K562 (cell line): ENCODE results near the gene USP48. TPM values are rescaled to one million over a fixed set of nuclear protein-coding genes. Genes with fewer than 3 reads are reported as not detected.
A peak's percentile ranks its signal among the peaks of the same experiment; 100 is the strongest.

Source experiments
- ATAC-seq: fragments of 200-7000 bp; cut with Tn5 transposase; 3 replicates; pipeline ENCODE4 v1.9.1; 2020; ENCODE audit warnings: moderate library complexity
- BruUV-seq: library from RNA; stranded (reverse); fragments of 400-500 nt; replicated peaks from 2 replicates; lab custom pipeline; 2021; lab: Mats Ljungman, UMichigan
- CTCF ChIA-PET: fragments of 300-600 bp; formaldehyde crosslinking; extraction: SDS; loops from one replicate; lab custom pipeline; 2021; ENCODE audit warnings: low intra/inter-chr PET ratio; lab: Yijun Ruan, JAX
- POLR2A ChIA-PET: fragments of 300-600, 350-650 bp; sonication (Branson Sonifier 250); formaldehyde crosslinking; extraction: SDS; loops from one replicate; lab custom pipeline; 2021; ENCODE audit warnings: antibody characterized with exemption, inconsistent platforms; lab: Yijun Ruan, JAX
- DNase-seq, 4 experiments: peaks; one replicate each; pipeline versions ENCODE4 v3.0.0 to v3.0.0-alpha.2; 2011 to 2018; ENCODE audit warnings: low spot score in 3 of 4, mixed read lengths in 3 of 4; ENCODE audit errors: extremely low read depth in 1 of 4
- FAIRE-seq: peaks from 2 replicates; lab custom pipeline; 2011; peaks lifted over from hg19 to GRCh38; lab: Jason Lieb, UNC
- H2AFZ ChIP-seq: 2 replicates; pipeline ENCODE4 v1.6.0; 2011; ENCODE audit warnings: low read depth, low read length, control low read depth, inconsistent platforms
- H3K27ac ChIP-seq: fragments of 200-600 bp; 3 replicates; pipeline ENCODE4 v1.8.0; 2011; ENCODE audit warnings: low read depth, mild to moderate bottlenecking, control low read depth, inconsistent platforms, low read length, moderate library complexity, mixed read lengths; ENCODE audit errors: extremely low read depth
- H3K27me3 ChIP-seq, 2 experiments: fragments of 300-600 bp in 1 of 2; 2 replicates in 1 of 2; 3 replicates in 1 of 2; pipeline versions ENCODE4 v1.6.0 to v1.8.0; 2011; ENCODE audit warnings: inconsistent platforms in 2 of 2, low read length in 2 of 2, mild to moderate bottlenecking in 1 of 2, mixed read lengths in 1 of 2, moderate library complexity in 1 of 2; ENCODE audit not compliant: control insufficient read depth in 2 of 2, insufficient read depth in 2 of 2
- H3K36me3 ChIP-seq: fragments of 300-600 bp; 3 replicates; pipeline ENCODE4 v1.8.0; 2011; ENCODE audit warnings: mild to moderate bottlenecking, low read length, inconsistent platforms; ENCODE audit not compliant: control insufficient read depth, insufficient read depth
- H3K4me1 ChIP-seq, 2 experiments: fragments of 200-600 bp in 1 of 2; replicated peaks in 1 of 2; 2 replicates in 1 of 2; 3 replicates in 1 of 2; pipeline versions ENCODE4 v1.5.1 to v1.8.0; 2011; ENCODE audit warnings: inconsistent platforms in 2 of 2, low read length in 2 of 2, mild to moderate bottlenecking in 1 of 2, mixed read lengths in 1 of 2, moderate library complexity in 1 of 2; ENCODE audit not compliant: control insufficient read depth in 2 of 2, insufficient read depth in 2 of 2
- H3K4me2 ChIP-seq: 2 replicates; pipeline ENCODE4 v1.6.1; 2011; ENCODE audit warnings: low read length, control low read depth, inconsistent platforms, mixed read lengths; ENCODE audit not compliant: insufficient read depth
- H3K4me3 ChIP-seq: fragments of 200-600 bp; sonication (generic), shearing (Covaris generic); 2 replicates; pipeline ENCODE4 v1.5.1; 2016; ENCODE audit warnings: control low read depth, inconsistent platforms
- H3K79me2 ChIP-seq: fragments of 200-600 bp; 3 replicates; pipeline ENCODE4 v1.8.0; 2011; ENCODE audit warnings: low read length, inconsistent platforms; ENCODE audit not compliant: control insufficient read depth, insufficient read depth
- H3K9ac ChIP-seq, 2 experiments: 2 replicates each; pipeline versions ENCODE4 v1.6.0 to v1.6.1; 2011; ENCODE audit warnings: low read depth in 2 of 2, low read length in 2 of 2, control low read depth in 1 of 2, inconsistent platforms in 1 of 2, mild to moderate bottlenecking in 1 of 2, mixed read lengths in 1 of 2; ENCODE audit not compliant: insufficient read depth in 1 of 2
- H3K9me1 ChIP-seq: one replicate; pipeline ENCODE4 v1.6.0; 2011; ENCODE audit warnings: inconsistent platforms, mild to moderate bottlenecking, low read length, moderate library complexity; ENCODE audit not compliant: control insufficient read depth, insufficient read depth
- H3K9me3 ChIP-seq: replicated peaks from 2 replicates; pipeline ENCODE4 v1.5.1; 2011; ENCODE audit warnings: low read depth, low read length, inconsistent platforms; ENCODE audit not compliant: control insufficient read depth, insufficient read depth
- H4K20me1 ChIP-seq: replicated peaks from 2 replicates; pipeline ENCODE4 v1.6.1; 2011; ENCODE audit warnings: low read length, inconsistent platforms, mixed read lengths; ENCODE audit not compliant: control insufficient read depth, insufficient read depth
- ETV6 ChIP-seq, 3 experiments: fragments of 150-350 bp in 1 of 3; sonication (generic) in 1 of 3; formaldehyde crosslinking in 1 of 3; IDR thresholded peaks; 2 replicates each; pipeline versions ENCODE4 v1.6.1 to v1.8.0; 2014 to 2022; ENCODE audit warnings: borderline replicate concordance in 2 of 3, low read depth in 2 of 3, antibody characterized with exemption in 1 of 3, low read length in 1 of 3, mild to moderate bottlenecking in 1 of 3, missing genetic modification reagents in 1 of 3
- ZNF740 ChIP-seq, 3 experiments: fragments of 200-800 bp in 1 of 3; sonication (Bioruptor generic) in 1 of 3; sonication (generic) in 1 of 3; formaldehyde crosslinking in 1 of 3; IDR thresholded peaks; 2 replicates each; pipeline versions ENCODE4 v1.6.1 to v1.8.0; 2016 to 2022; ENCODE audit warnings: mild to moderate bottlenecking in 2 of 3, missing compliant biosample characterization in 2 of 3, missing genetic modification characterization in 2 of 3, missing genetic modification reagents in 1 of 3
- WGBS: fragments of 100-300 bp; shearing (Covaris generic); methylation state at CpG from one replicate; pipeline ENCODE4 v1.1.6; 2016; ENCODE audit warnings: low coverage, mixed read lengths; ENCODE audit not compliant: insufficient coverage; ENCODE audit errors: missing lambda C conversion rate; 5-methylcytosine and 5-hydroxymethylcytosine counted together
- in situ Hi-C: fragments of 300-500 bp; cut with MboI; formaldehyde crosslinking; loops from 4 replicates; pipeline ENCODE4 v1.15.0; 2018; ENCODE audit warnings: inconsistent platforms, mixed read lengths
- intact Hi-C: fragments of 100-400 bp; cut with micrococcal nuclease; formaldehyde crosslinking; loops from 2 replicates; pipeline ENCODE4 v1.14.2; 2022
- polyA plus RNA-seq, 8 experiments: library from polyadenylated mRNA; depleted of rRNA in 4 of 8; stranded (reverse) in 5 of 8; unstranded in 3 of 8; fragments of >200 nt; fragmentation: Nextera tagmentation in 2 of 8; fragmentation: Illumina TruSeq in 1 of 8; extraction: Ambion mirVana in 2 of 8; extraction: Trizol in 1 of 8; gene quantifications; 2 replicates each; pipeline versions ENCODE4 v1.2.1 to v1.2.3, GENCODE V29; 2011 to 2014; ENCODE audit warnings: inconsistent platforms in 1 of 8, missing spikeins in 1 of 8
- total RNA-seq, 7 experiments: library from RNA; depleted of rRNA in 6 of 7; stranded (reverse); fragments of >200 nt in 6 of 7; fragmentation: Illumina TruSeq in 2 of 7; extraction: Trizol in 2 of 7; gene quantifications; 2 replicates each; pipeline versions ENCODE4 v1.2.1 to v1.2.3, GENCODE V29; 2011 to 2021; ENCODE audit warnings: low replicate concordance in 1 of 7

The USP48 gene
- total and polyA plus RNA-seq, 9 of the 15 experiments (the other 6 are each of a cell fraction or from before 2014, with no cell fraction given), result 23.3 to 123 (median 106) TPM

GRCh38 chr1:21652937-21653743 is 129.8 kb downstream of the USP48 start:
- Histone ChIP-seq H3K4me1 (peaks cover 23 to 55% of the 10 kb centered on the region in 2 experiments; a peak in 4 of 5 replicates), H3K4me2 (no peak overlapping the region), H3K27me3 (no peaks in the 10 kb centered on the region; a peak in 1 of 5 replicates), H3K9me1 (peaks cover 7% of the 10 kb centered on the region), H4K20me1 (peaks cover 38% of the 10 kb centered on the region; the same call in 1 of the 2 replicates), H3K9me3 (no peaks in the 10 kb centered on the region), H3K4me3 (no peak overlapping the region), H2AFZ (no peak overlapping the region), H3K36me3 (peaks cover 3% of the 10 kb centered on the region; the same call in 1 of the 3 replicates), H3K9ac (peak overlapping the region in 1 of 2 experiments; percentile 83; a peak in 2 of 4 replicates), H3K79me2 (peaks cover 14% of the 10 kb centered on the region), H3K27ac (no peak overlapping the region)
- 0 out of 4 replicates have a peak, but pooled peaks have one; percentile 27 to 39 for TF ChIP-seq ETV6 (IDR thresholded peaks at IDR 0.05; ENCODE audit: borderline replicate concordance in 1 of 2, low read depth in 2 of 2, low read length in 1 of 2)
- no peak for TF ChIP-seq ETV6 (CRISPR knock-in tag; IDR thresholded peaks at IDR 0.05; ENCODE audit: borderline replicate concordance)
- no peak for TF ChIP-seq ZNF740 (CRISPR knock-in tag; IDR thresholded peaks at IDR 0.05)
- no peak for TF ChIP-seq ZNF740 (tag; IDR thresholded peaks at IDR 0.05)
- FAIRE-seq (peak; percentile 65), DNase-seq (no peak), ATAC-seq (0 out of 3 replicates have a peak, but pooled peaks have one; percentile 2)
- POLR2A ChIA-PET, result interaction anchor here (1.5 kb wide), 1 partner anchor 14 kb away, joined by 5 read pairs; no protein-coding TSS in a partner anchor
- BruUV-seq, result no TSS peak
- intact Hi-C loops, result no loop called here
- CTCF ChIA-PET, result no interaction called here
- in situ Hi-C loops, result loop anchor here (10.0 to 25.0 kb wide), 2 partner anchors 141 to 398 kb away; partner anchors contain the start of gene ALPL
- 60% methylated on average over 10 of the region's 10 CpGs for WGBS
